H9 (cell line): ENCODE results near the gene DFFB. TPM values are rescaled to one million over a fixed set of nuclear protein-coding genes. Genes with fewer than 3 reads are reported as not detected.

Experiments
- DNase-seq: peaks from one replicate; pipeline ENCODE4 v3.0.0-alpha.2; 2017
- H2AFZ ChIP-seq: one replicate; pipeline ENCODE4 v1.6.1; 2013; ENCODE audit warnings: mild to moderate bottlenecking, low read length, control low read depth, moderate library complexity
- H2AK5ac ChIP-seq: 2 replicates; pipeline ENCODE4 v1.6.1; 2013; ENCODE audit warnings: low read length, control low read depth, mixed read lengths; ENCODE audit not compliant: insufficient read length
- H2BK120ac ChIP-seq: one replicate; pipeline ENCODE4 v1.6.1; 2013; ENCODE audit warnings: low read depth, mild to moderate bottlenecking, low read length, control low read depth, inconsistent platforms; ENCODE audit not compliant: poor library complexity, severe bottlenecking
- H2BK12ac ChIP-seq: 2 replicates; pipeline ENCODE4 v1.6.1; 2013; ENCODE audit warnings: low read length, control low read depth, mixed read lengths, low read depth; ENCODE audit not compliant: insufficient read length
- H2BK15ac ChIP-seq: 2 replicates; pipeline ENCODE4 v1.6.1; 2013; ENCODE audit warnings: low read depth, low read length, control low read depth
- H2BK20ac ChIP-seq: one replicate; pipeline ENCODE4 v1.6.1; 2013; ENCODE audit warnings: low read depth, mild to moderate bottlenecking, low read length, control low read depth, inconsistent platforms; ENCODE audit not compliant: poor library complexity, severe bottlenecking
- H2BK5ac ChIP-seq: 2 replicates; pipeline ENCODE4 v1.6.1; 2013; ENCODE audit warnings: low read length, control low read depth, mixed read lengths; ENCODE audit not compliant: insufficient read length
- H3K14ac ChIP-seq: 2 replicates; pipeline ENCODE4 v1.6.1; 2013; ENCODE audit warnings: low read length, control low read depth; ENCODE audit not compliant: insufficient read depth
- H3K18ac ChIP-seq: 2 replicates; pipeline ENCODE4 v1.6.1; 2013; ENCODE audit warnings: low read depth, mild to moderate bottlenecking, mixed read lengths, low read length, control low read depth; ENCODE audit not compliant: insufficient read length
- H3K23ac ChIP-seq: 2 replicates; pipeline ENCODE4 v1.6.1; 2013; ENCODE audit warnings: low read length, control low read depth, mixed read lengths, low read depth; ENCODE audit not compliant: insufficient read length
- H3K23me2 ChIP-seq: 2 replicates; pipeline ENCODE4 v1.6.1; 2013; ENCODE audit warnings: low read depth, mild to moderate bottlenecking, mixed read lengths, low read length, control low read depth; ENCODE audit not compliant: insufficient read length, poor library complexity, severe bottlenecking
- H3K27ac ChIP-seq: 2 replicates; pipeline ENCODE4 v1.5.1; 2013; ENCODE audit warnings: low read length, control low read depth, mixed read lengths, low read depth; ENCODE audit not compliant: insufficient read length
- H3K27me3 ChIP-seq: 2 replicates; pipeline ENCODE4 v1.6.1; 2013; ENCODE audit warnings: low read length, control low read depth, inconsistent platforms; ENCODE audit not compliant: insufficient read depth
- H3K4ac ChIP-seq: 2 replicates; pipeline ENCODE4 v1.6.1; 2013; ENCODE audit warnings: low read depth, mild to moderate bottlenecking, control low read depth, inconsistent platforms, low read length, moderate library complexity
- H3K4me1 ChIP-seq: 2 replicates; pipeline ENCODE4 v1.6.1; 2013; ENCODE audit warnings: low read length, control low read depth, inconsistent platforms; ENCODE audit not compliant: insufficient read depth
- H3K4me2 ChIP-seq: 2 replicates; pipeline ENCODE4 v1.6.1; 2013; ENCODE audit warnings: low read length, control low read depth, mixed read lengths; ENCODE audit not compliant: insufficient read length, insufficient read depth
- H3K56ac ChIP-seq: 2 replicates; pipeline ENCODE4 v1.6.1; 2013; ENCODE audit warnings: low read depth, mild to moderate bottlenecking, mixed read lengths, low read length, control low read depth; ENCODE audit not compliant: insufficient read length
- H3K79me1 ChIP-seq: 2 replicates; pipeline ENCODE4 v1.6.1; 2013; ENCODE audit warnings: low read depth, mild to moderate bottlenecking, moderate library complexity, low read length, control low read depth, inconsistent platforms; ENCODE audit not compliant: insufficient read depth, poor library complexity, severe bottlenecking
- H3K79me2 ChIP-seq: 2 replicates; pipeline ENCODE4 v1.6.1; 2013; ENCODE audit warnings: low read length, control low read depth, inconsistent platforms; ENCODE audit not compliant: insufficient read depth
- H3K9ac ChIP-seq: 2 replicates; pipeline ENCODE4 v1.6.1; 2013; ENCODE audit warnings: low read length, control low read depth, mixed read lengths; ENCODE audit not compliant: insufficient read length; ENCODE audit errors: extremely low read depth
- H3K9me3 ChIP-seq: one replicate; pipeline ENCODE4 v1.6.1; 2013; ENCODE audit warnings: low read depth, low read length, inconsistent platforms; ENCODE audit not compliant: control insufficient read depth
- H3T11ph ChIP-seq: one replicate; pipeline ENCODE4 v1.6.1; 2013; ENCODE audit warnings: mild to moderate bottlenecking, low read length, control low read depth, inconsistent platforms
- H4K20me1 ChIP-seq: one replicate; pipeline ENCODE4 v1.6.1; 2013; ENCODE audit not compliant: control insufficient read depth, insufficient read length, insufficient read depth
- H4K5ac ChIP-seq: 2 replicates; pipeline ENCODE4 v1.6.1; 2013; ENCODE audit warnings: low read depth, mild to moderate bottlenecking, mixed read lengths, low read length, control low read depth; ENCODE audit not compliant: insufficient read length
- H4K8ac ChIP-seq: replicated peaks from 2 replicates; pipeline ENCODE4 v1.6.1; 2013; ENCODE audit warnings: low read length, control low read depth, mixed read lengths, low read depth; ENCODE audit not compliant: insufficient read length
- H4K91ac ChIP-seq: 2 replicates; pipeline ENCODE4 v1.6.1; 2013; ENCODE audit warnings: low read depth, mild to moderate bottlenecking, moderate library complexity, mixed read lengths, low read length, control low read depth; ENCODE audit not compliant: insufficient read length
- H3K27ac Mint-ChIP-seq, 3 experiments: 2 replicates in 2 of 3; 3 replicates in 1 of 3; pipeline ENCODE4 v1.8.0; 2020 to 2021; ENCODE audit warnings: mixed read lengths in 3 of 3, mild to moderate bottlenecking in 1 of 3, moderate library complexity in 1 of 3
- H3K27me3 Mint-ChIP-seq: 2 replicates; pipeline ENCODE4 v1.8.0; 2021; ENCODE audit warnings: low read depth, mild to moderate bottlenecking, moderate library complexity, mixed read lengths
- H3K36me3 Mint-ChIP-seq, 3 experiments: 2 replicates in 2 of 3; 3 replicates in 1 of 3; pipeline ENCODE4 v1.8.0; 2020 to 2021; ENCODE audit warnings: low read depth in 3 of 3, mixed read lengths in 3 of 3; ENCODE audit not compliant: insufficient read depth in 1 of 3
- H3K4me1 Mint-ChIP-seq, 2 experiments: 2 replicates each; pipeline ENCODE4 v1.8.0; 2020; ENCODE audit warnings: mixed read lengths in 2 of 2
- H3K4me3 Mint-ChIP-seq, 2 experiments: 2 replicates in 1 of 2; 3 replicates in 1 of 2; pipeline ENCODE4 v1.8.0; 2020 to 2021; ENCODE audit warnings: mild to moderate bottlenecking in 2 of 2, mixed read lengths in 2 of 2, moderate library complexity in 1 of 2
- H3K9me3 Mint-ChIP-seq, 2 experiments: 2 replicates in 1 of 2; 3 replicates in 1 of 2; pipeline ENCODE4 v1.8.0; 2020; ENCODE audit warnings: mild to moderate bottlenecking in 2 of 2, mixed read lengths in 2 of 2, moderate library complexity in 1 of 2
- WGBS: extraction: QIAGEN DNeasy Blood & Tissue Kit; methylation state at CpG from one replicate; pipeline ENCODE4 v1.1.7; 2013; ENCODE audit warnings: missing lambda C conversion rate, low lambda C conversion rate, mixed read lengths; ENCODE audit not compliant: insufficient read length; ENCODE audit errors: extremely low coverage; 5-methylcytosine and 5-hydroxymethylcytosine counted together
- total RNA-seq: library from RNA; stranded (reverse); gene quantifications from 2 replicates; pipeline ENCODE4 v1.2.1, GENCODE V29; 2021
- TF ChIP-seq, protein P1 (sequence below): fragments of 200-600 bp; sonication (generic); conservative IDR thresholded peaks from 3 replicates; pipeline ENCODE4 v1.8.0; 2021; ENCODE audit warnings: antibody characterized with exemption, mild to moderate bottlenecking

DFFB gene
- total RNA-seq, 1 experiment from 2014 or later = 9.7 TPM

DNA sequence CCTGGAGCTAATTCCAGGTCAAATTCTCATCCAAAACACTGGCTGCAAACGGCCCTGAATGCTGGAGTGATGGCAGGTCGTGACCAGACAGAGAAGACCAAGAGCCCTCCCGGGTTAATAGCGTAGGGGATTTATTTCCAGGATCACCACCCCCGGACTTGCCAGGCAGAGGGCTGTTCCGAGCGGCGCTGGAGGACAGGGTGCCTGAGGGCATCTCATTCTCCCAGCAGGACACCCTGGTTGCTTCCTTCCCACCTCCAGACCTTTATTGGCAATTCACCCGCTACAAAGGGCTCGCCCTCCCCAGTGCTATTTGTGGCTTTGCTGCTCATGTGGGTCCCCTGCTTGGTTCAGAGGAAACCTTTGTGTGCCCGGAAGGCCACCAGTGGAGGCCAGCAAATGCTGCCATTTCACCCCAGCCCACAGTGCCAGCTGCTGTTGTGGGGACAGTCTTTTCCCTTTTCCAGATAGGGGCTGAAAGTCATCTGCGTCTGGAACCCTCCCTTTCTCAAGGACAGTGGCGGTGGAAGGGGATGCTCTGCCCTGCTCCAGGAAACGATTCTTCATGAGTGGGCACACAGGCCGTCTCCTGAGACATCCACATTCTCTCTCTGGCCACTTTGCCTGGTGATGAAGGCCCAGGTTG is 61.8 kb downstream of the DFFB start:
- no CpG with 5 or more reads among the region's 15 CpGs for WGBS
- no peak overlapping the region for H2AK5ac ChIP-seq
- no peaks in the 10 kb centered on the region for H3K4me1 ChIP-seq
- H3K9ac ChIP-seq = no peak overlapping the region
- no peak overlapping the region for H2BK5ac ChIP-seq
- H2BK12ac ChIP-seq = no peak overlapping the region
- no peak overlapping the region for H2BK15ac ChIP-seq
- H3K23ac ChIP-seq = no peak overlapping the region
- H4K91ac ChIP-seq = no peak overlapping the region
- no peak overlapping the region for H4K5ac ChIP-seq
- H2BK120ac ChIP-seq = no peak overlapping the region
- no peak overlapping the region for H3K18ac ChIP-seq
- no peaks in the 10 kb centered on the region for H4K20me1 ChIP-seq
- peaks cover 0 to 4% of the 10 kb centered on the region in 2 experiments; a peak in 1 of 4 replicates for H3K4me1 Mint-ChIP-seq
- no peak overlapping the region for H3K4ac ChIP-seq
- DNase-seq = no peak
- H3K14ac ChIP-seq = no peak overlapping the region
- peaks cover 2 to 3% of the 10 kb centered on the region in 2 experiments; a peak in 3 of 5 replicates for H3K9me3 Mint-ChIP-seq
- no peak overlapping the region for H4K8ac ChIP-seq
- no peak overlapping the region for H2AFZ ChIP-seq
- no peak overlapping the region for H3K4me2 ChIP-seq
- no peaks in the 10 kb centered on the region for H3K79me2 ChIP-seq
- no peak overlapping the region for H2BK20ac ChIP-seq
- H3K27me3 Mint-ChIP-seq = peaks cover 3% of the 10 kb centered on the region; the same call in 1 of the 2 replicates
- H3K9me3 ChIP-seq = no peaks in the 10 kb centered on the region
- no peak overlapping the region for H3K27ac Mint-ChIP-seq
- H3K27me3 ChIP-seq = no peaks in the 10 kb centered on the region
- H3K56ac ChIP-seq = no peak overlapping the region
- H3K79me1 ChIP-seq = no peaks in the 10 kb centered on the region
- no peaks in the 10 kb centered on the region for H3K23me2 ChIP-seq
- TF ChIP-seq, protein P1, sequence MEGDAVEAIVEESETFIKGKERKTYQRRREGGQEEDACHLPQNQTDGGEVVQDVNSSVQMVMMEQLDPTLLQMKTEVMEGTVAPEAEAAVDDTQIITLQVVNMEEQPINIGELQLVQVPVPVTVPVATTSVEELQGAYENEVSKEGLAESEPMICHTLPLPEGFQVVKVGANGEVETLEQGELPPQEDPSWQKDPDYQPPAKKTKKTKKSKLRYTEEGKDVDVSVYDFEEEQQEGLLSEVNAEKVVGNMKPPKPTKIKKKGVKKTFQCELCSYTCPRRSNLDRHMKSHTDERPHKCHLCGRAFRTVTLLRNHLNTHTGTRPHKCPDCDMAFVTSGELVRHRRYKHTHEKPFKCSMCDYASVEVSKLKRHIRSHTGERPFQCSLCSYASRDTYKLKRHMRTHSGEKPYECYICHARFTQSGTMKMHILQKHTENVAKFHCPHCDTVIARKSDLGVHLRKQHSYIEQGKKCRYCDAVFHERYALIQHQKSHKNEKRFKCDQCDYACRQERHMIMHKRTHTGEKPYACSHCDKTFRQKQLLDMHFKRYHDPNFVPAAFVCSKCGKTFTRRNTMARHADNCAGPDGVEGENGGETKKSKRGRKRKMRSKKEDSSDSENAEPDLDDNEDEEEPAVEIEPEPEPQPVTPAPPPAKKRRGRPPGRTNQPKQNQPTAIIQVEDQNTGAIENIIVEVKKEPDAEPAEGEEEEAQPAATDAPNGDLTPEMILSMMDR = no peak
- no peak overlapping the region for H3K4me3 Mint-ChIP-seq
- H3K27ac ChIP-seq = no peak overlapping the region
- H3K36me3 Mint-ChIP-seq = peaks cover 0 to 2% (median 0%) of the 10 kb centered on the region in 3 experiments; a peak in 1 of 7 replicates
- H3T11ph ChIP-seq = no peak overlapping the region
